Endothelial cell of umbilical vein (primary cell): Measurements from ENCODE around the gene CBX4.

Experiments
- EZH2 ChIP-seq: IDR thresholded peaks from 2 replicates; pipeline ENCODE4 v1.6.1; 2012; ENCODE audit warnings: borderline replicate concordance, low read depth, mild to moderate bottlenecking, moderate library complexity, low read length, inconsistent platforms; ENCODE audit not compliant: severe bottlenecking
- POLR2A ChIP-seq: IDR thresholded peaks from 2 replicates; pipeline ENCODE4 v1.6.1; 2012; ENCODE audit warnings: low read depth, mild to moderate bottlenecking, control low read depth, low read length
- POLR2AphosphoS5 ChIP-seq: IDR thresholded peaks from 2 replicates; pipeline ENCODE4 v1.6.1; 2012; ENCODE audit warnings: low read depth, mild to moderate bottlenecking, control low read depth, low read length, moderate library complexity; ENCODE audit not compliant: insufficient read depth
- TF ChIP-seq, protein P1 (sequence below), 2 donors: IDR thresholded peaks; 1 replicate in 1 of 2; 2 replicates in 1 of 2; pipeline ENCODE4 v1.5.1; 2011; ENCODE audit warnings: low read length in 2 of 2, mild to moderate bottlenecking in 2 of 2, moderate library complexity in 2 of 2, control low read depth in 1 of 2, inconsistent platforms in 1 of 2, low read depth in 1 of 2; ENCODE audit not compliant: insufficient read depth in 1 of 2; ENCODE audit errors: extremely low read depth in 1 of 2
- TF ChIP-seq, protein P2 (sequence below): IDR thresholded peaks from 2 replicates; pipeline ENCODE4 v1.6.1; 2011; ENCODE audit not compliant: insufficient read depth, insufficient read length

DNA sequence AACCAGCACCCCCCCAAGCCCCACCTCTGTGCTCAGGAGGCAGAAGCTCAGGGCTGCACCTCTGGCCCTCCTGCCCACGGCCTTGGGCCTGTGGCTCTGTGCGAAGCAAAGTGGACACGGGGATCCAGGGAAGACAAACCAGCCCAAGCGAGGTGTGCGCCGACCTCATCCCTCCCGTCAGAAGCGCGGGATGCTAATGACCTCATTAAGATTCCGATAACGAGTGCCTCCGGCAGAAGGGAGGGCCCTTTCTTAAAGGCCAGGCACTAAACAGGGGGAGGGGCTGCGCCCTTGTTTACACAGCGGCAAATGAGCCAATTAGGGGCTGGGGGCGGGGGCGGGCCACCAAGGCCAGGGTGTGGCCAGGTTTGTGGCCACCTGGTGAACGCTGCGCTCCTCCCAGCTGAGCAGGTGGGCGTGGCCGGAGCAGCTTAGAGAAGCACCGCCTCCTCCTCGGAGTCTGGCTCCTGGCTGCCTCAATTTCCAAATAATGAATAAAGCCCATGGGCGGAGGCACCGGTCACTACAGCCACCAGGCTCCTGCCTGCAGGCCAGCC, 3.2 kb downstream of the CBX4 start:
- TF ChIP-seq, protein P1, sequence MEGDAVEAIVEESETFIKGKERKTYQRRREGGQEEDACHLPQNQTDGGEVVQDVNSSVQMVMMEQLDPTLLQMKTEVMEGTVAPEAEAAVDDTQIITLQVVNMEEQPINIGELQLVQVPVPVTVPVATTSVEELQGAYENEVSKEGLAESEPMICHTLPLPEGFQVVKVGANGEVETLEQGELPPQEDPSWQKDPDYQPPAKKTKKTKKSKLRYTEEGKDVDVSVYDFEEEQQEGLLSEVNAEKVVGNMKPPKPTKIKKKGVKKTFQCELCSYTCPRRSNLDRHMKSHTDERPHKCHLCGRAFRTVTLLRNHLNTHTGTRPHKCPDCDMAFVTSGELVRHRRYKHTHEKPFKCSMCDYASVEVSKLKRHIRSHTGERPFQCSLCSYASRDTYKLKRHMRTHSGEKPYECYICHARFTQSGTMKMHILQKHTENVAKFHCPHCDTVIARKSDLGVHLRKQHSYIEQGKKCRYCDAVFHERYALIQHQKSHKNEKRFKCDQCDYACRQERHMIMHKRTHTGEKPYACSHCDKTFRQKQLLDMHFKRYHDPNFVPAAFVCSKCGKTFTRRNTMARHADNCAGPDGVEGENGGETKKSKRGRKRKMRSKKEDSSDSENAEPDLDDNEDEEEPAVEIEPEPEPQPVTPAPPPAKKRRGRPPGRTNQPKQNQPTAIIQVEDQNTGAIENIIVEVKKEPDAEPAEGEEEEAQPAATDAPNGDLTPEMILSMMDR (IDR thresholded peaks at IDR 0.05; ENCODE audit: extremely low read depth in 1 of 2, insufficient read depth in 1 of 2, low read depth in 1 of 2, low read length in 2 of 2), result no peak
- TF ChIP-seq POLR2AphosphoS5, result no peak
- no peak for TF ChIP-seq EZH2
- TF ChIP-seq, protein P2, sequence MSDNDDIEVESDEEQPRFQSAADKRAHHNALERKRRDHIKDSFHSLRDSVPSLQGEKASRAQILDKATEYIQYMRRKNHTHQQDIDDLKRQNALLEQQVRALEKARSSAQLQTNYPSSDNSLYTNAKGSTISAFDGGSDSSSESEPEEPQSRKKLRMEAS, result no peak
- TF ChIP-seq POLR2A, result no peak
